GM18511 (cell line): ENCODE measurements around the gene NPIPB13.
"Not testable (repeated sequence)": the region's sequence is repeated elsewhere in the genome, so short reads cannot be mapped to it uniquely, and the experiment has no call there.

Experiments used
- ATAC-seq: cut with Tn5 transposase; IDR thresholded peaks from one replicate; pipeline ENCODE4 v1.9.1; 2021; ENCODE audit warnings: mild to moderate bottlenecking, moderate library complexity; ENCODE audit not compliant: unreplicated experiment

NPIPB13 gene

DNA sequence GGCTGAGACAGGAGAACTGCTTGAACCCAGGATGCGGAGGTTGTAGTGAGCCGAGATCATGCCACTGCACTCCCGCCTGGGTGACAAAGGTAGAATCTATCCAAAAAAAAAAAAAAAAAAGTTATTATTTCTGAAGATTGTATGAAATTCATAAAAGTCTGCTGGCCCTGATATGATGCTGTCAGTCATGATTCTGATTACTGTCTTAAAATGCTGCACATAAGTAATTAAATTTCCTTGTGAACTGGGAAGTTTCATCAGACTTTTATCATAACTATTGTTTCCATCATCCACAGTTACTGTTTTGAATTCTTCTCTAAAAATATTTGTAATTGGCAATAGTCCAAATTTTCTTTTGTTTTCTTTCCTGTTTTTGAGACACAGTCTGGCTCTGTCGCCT is at the start of gene NPIPB13:
NPIPB13 (minus strand) TSS at position 101 of the 400 bp plus-strand sequence. CDS start 2,906 bp downstream, outside the sequence.
- not testable (repeated sequence) for ATAC-seq

DNA sequence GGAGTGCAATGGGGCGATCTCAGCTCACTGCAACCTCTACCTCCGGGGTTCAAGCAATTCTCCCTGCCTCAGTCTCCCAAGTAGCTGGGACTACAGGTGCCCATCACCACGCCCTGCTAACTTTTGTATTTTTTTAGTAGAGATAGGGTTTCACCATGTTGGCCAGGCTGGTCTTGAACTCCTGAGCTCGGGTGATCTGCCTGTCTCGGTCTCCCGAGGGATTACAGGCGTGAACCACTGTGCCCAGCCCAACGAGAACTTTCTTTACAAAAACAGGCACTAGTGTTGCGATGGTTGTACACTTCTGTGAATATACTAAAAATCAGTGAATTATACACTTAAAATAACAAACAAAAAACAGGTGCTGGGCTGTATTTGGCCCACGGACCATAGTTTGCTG is 34.1 kb upstream of the NPIPB13 start:
- not testable (repeated sequence) for ATAC-seq

DNA sequence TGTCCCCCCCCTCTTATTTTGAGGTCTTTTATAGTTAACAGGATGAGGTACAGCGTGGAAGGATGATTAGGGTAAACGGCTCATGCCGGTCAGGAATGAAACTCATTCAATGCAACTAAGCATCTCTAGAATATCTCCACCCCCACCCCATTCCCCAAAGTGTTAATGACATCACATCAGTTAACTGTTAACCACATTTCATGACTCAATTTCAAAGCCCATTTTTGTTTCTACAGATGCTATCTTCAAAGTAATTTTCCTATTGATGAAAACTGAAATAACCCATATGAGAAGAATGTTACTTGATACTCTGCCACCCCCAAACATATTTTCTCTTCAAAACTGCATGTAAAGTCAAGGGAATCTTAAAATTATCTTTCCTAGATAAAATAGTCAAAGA is 30.2 kb upstream of the NPIPB13 start:
- not testable (repeated sequence) for ATAC-seq

DNA sequence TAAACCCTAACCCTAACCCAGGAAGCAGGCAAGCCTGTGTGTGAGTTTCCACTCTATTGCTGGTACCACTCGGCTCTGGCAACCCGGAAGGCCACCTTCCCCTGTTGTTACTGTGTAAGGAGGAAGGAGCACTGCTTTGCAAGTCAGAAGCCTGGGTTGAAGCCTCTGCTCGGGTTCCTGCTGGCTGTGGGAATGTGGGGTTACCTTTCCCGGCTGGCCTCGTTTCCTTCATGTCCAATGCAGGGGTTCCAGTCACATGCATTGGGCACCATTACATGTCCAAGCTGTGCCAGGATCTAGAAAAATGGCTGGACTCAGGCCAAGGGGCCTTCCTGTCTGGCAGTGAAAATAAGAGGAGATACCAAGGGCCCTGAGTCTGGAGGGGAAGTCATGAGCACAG is 31.2 kb downstream of the NPIPB13 start:
- ATAC-seq = not testable (repeated sequence)

DNA sequence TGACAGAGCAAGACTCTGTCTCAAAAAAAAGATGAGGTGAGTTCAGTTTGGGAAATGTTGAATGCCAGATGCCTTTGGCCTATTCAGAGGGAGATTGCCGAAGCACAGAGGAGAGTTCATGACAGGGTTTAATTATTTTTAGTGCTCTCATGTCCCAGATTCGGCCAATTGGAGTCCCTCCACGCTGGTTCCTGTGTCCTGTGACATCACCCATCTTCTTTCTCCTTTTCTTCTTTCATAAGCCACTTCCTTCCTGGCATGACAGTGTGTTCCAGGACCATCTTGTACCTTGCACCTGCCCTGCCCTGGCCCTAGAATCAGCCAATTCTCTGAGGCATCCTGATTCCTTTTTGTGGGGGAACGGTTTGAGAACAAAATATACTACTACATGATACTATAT is 36.9 kb downstream of the NPIPB13 start:
- ATAC-seq = not testable (repeated sequence)

DNA sequence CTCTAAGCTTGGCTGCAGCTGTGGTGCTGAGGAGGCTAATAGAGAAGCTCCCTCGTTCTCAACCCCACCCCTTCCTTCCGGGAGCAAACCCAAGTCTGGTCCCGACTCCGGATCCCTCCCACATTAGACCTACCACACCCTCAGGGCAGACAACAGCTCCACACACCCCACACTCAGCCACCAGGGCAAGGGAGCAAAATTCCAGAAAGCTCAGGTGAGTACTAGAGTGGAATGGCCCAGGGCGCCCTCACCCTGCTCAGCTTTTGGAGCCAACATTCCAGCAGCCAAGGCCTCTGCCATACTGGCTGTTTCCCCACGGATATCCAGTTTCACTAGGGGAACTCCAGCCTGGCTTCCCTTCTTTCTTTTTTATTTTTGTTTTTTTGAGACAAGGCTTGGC is 39.2 kb downstream of the NPIPB13 start:
- not testable (repeated sequence) for ATAC-seq

DNA sequence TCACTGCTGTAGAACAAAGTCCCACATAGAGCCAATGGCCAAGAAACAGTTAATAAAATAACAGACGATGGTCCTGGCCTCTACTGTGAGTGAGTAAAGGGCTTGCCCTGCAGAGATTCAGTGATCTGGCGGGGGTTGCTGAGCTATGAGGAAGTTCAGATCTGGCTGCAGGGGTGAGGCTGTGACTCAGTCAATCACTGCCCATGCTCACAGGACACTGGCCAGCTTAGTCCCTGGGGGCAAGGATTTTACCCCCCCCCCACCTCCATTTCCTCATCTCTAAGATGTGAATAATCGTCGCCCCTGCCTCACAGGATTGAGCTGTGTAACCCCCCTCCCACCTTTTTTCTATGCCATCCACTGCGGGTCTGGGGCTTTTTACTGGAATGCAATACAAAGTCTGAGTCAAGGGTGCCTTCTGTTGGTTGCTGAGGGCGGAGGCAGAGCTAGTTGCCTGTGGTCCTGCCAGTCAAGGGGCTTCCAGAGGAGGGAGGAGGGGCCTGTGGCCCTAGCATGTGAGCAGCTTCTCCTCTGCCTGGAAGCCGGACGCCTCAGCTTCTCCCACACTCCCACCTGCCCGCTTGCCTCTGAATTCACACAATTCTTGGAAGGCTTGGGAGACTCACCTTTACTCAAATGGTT is 41.1 kb downstream of the NPIPB13 start:
- not testable (repeated sequence) for ATAC-seq

DNA sequence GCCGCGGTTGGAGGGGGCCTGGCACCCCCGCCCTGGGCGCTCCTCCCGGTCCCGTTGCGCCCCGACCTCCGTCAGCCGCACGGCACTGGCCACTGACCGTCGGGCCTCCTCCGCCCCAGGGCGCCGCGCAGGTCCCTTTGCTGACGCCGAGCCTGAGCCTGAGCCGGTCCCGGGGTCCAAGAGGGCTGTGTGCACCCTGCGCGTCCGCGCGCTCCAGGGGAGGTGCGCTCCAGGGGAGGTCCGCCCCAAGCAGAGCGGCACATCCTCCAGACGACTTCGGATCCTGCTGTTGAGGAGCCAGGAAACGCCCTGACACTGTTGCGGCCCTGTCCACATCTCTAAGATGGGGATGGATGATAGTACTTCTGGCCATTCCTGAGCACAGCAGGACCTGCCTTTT is 42.0 kb downstream of the NPIPB13 start:
- not testable (repeated sequence) for ATAC-seq

DNA sequence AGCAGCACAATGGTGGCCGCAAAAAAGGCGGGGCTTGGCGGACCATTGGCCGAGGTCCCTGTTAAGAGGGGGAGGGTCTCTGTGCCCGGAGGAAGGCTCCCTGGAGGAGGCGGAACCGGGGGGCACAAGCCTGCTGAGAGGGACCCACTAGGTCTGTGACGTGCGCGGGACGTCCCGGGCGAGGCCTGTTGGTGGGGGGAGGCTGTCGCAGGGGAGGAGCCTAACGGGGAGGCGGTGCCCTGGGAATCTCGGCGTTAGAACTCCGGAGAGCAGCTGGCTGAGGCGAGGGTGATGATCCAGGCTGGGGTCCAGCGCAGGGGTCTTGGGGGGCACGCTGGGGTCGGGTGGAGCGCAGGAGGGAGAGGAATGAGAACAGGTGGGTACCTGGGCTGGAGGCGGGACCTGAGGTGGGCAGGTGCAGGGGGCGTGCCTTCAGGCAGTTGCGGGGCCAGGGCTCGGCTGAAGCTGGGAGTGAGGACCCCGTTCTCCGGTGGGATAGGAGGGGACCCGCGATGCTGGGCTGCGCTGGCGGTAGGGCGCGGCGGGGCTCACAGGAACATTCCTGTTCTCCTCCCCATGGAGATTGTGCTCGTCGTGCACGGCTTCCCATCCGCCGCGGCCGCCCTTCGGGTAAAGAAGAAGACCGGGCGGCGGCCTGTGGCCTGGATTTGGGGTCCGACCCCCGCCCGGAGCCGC is 42.6 kb downstream of the NPIPB13 start:
- not testable (repeated sequence) for ATAC-seq

DNA sequence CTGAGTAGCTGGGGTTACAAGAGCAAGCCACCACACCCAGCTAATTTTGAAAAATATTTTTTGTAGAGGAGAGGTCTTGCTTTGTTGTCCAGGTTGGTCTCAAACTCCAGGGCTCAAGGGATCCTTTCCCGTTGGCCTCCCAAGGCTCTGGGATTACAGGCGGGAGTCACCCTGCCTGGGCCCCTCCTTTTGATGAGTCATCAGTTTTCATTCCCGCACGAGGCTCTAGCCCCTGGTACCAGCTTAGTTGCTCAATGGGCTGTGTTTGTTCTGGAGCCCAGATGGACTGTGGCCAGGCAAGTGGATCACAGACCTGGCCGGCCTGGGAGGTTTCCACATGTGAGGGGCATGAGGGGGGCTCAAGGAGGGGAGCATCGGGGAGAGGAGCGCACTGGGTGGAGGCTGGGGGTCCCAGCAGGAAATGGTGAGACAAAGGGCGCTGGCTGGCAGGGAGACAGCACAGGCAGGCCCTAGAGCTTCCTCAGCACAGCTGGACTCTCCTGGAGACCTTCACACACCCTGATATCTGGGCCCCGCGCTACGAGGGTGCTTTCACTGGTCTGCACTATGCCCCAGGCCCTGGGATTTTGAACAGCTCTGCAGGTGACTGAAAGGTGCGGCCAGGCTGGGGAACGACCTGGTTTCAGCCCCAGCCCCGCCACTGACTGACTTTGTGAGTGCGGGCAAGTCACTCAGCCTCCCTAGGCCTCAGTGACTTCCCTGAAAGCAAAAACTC is 48.5 kb downstream of the NPIPB13 start:
- not testable (repeated sequence) for ATAC-seq

DNA sequence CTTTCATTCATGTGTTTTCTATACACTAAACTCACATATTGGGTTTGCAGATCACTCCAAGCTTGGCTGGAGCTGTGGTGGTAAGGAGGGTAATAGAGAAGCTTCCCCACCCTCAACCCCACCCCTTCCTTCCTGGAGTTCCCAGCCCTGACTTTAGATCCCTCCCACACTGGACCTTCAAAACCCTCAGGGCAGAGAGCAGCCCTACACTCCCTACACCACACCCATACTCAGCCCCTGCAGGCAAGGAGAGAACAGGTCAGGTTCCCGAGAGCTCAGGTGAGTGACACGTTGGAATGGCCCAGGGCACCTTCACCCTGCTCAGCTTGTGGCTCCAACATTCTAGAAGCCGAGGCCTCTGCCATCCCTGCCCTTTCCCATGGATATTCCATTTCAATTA is 49.2 kb downstream of the NPIPB13 start, which contains the start of gene SULT1A3:
SULT1A3 (plus strand) TSS at position 207 of the 400 bp plus-strand sequence. CDS start 1,474 bp downstream, outside the sequence.
- not testable (repeated sequence) for ATAC-seq
